H1 (cell line): ENCODE measurements around the gene ADRM1. TPM values are rescaled to one million over a fixed set of nuclear protein-coding genes. Genes with fewer than 3 reads are reported as not detected.

ENCODE experiments used
- CTCF ChIA-PET: fragments of 300-600 bp; sonication (Branson Sonifier 250); formaldehyde crosslinking; loops from one replicate; lab custom pipeline; 2021; ENCODE audit not compliant: partially characterized antibody; lab: Charles Lee
- POLR2A ChIA-PET: fragments of 300-600 bp; sonication (Branson Sonifier 250); formaldehyde crosslinking; loops from one replicate; lab custom pipeline; 2021; ENCODE audit warnings: inconsistent platforms; ENCODE audit not compliant: partially characterized antibody; lab: Charles Lee
- DNase-seq, 2 experiments: peaks; one replicate each; pipeline versions ENCODE4 v3.0.0 to v3.0.0-alpha.2; 2010 to 2022; ENCODE audit warnings: low spot score in 2 of 2, low read depth in 1 of 2, mixed read lengths in 1 of 2
- FAIRE-seq: peaks from 2 replicates; lab custom pipeline; 2011; peaks lifted over from hg19 to GRCh38; lab: Jason Lieb, UNC
- H2AFZ ChIP-seq: 2 replicates; pipeline ENCODE4 v1.8.1; 2012; ENCODE audit warnings: low read length, inconsistent platforms
- H2AK5ac ChIP-seq: 2 replicates; pipeline ENCODE4 v1.6.1; 2013; ENCODE audit warnings: low read depth, low read length
- H2BK120ac ChIP-seq: replicated peaks from 2 replicates; pipeline ENCODE3; 2013; ENCODE audit warnings: low read depth, low read length, inconsistent platforms
- H2BK12ac ChIP-seq: 2 replicates; pipeline ENCODE4 v1.6.1; 2013; ENCODE audit warnings: low read depth, low read length
- H2BK15ac ChIP-seq: 2 replicates; pipeline ENCODE4 v1.6.1; 2013; ENCODE audit warnings: low read length
- H2BK20ac ChIP-seq: 2 replicates; pipeline ENCODE4 v1.6.1; 2013; ENCODE audit warnings: low read length
- H2BK5ac ChIP-seq: 2 replicates; pipeline ENCODE4 v1.6.1; 2013; ENCODE audit warnings: low read depth, low read length
- H3K14ac ChIP-seq: 2 replicates; pipeline ENCODE4 v1.6.1; 2013; ENCODE audit warnings: inconsistent platforms; ENCODE audit not compliant: insufficient read length
- H3K18ac ChIP-seq: 2 replicates; pipeline ENCODE4 v1.6.1; 2013; ENCODE audit warnings: low read length; ENCODE audit errors: extremely low read depth
- H3K23ac ChIP-seq: 2 replicates; pipeline ENCODE4 v1.6.1; 2013; ENCODE audit warnings: inconsistent platforms; ENCODE audit not compliant: insufficient read length
- H3K23me2 ChIP-seq: 2 replicates; pipeline ENCODE4 v1.6.1; 2013; ENCODE audit warnings: low read depth, low read length
- H3K27ac ChIP-seq: 2 replicates; pipeline ENCODE4 v1.6.1; 2011; ENCODE audit warnings: low read depth, low read length, inconsistent platforms
- H3K27me3 ChIP-seq, 4 experiments: replicated peaks in 1 of 4; 1 replicate in 1 of 4; 2 replicates in 3 of 4; pipeline versions ENCODE4 v1.6.1 to v1.8.1; 2011 to 2013; ENCODE audit warnings: low read length in 3 of 4, mild to moderate bottlenecking in 3 of 4, inconsistent platforms in 2 of 4, mixed read lengths in 2 of 4, moderate library complexity in 1 of 4; ENCODE audit not compliant: control insufficient read depth in 3 of 4, insufficient read depth in 3 of 4; ENCODE audit errors: extremely low read depth in 1 of 4
- H3K36me3 ChIP-seq, 4 experiments: 2 replicates each; pipeline versions ENCODE4 v1.6.1 to v1.8.1; 2011 to 2013; ENCODE audit warnings: mild to moderate bottlenecking in 4 of 4, low read length in 3 of 4, moderate library complexity in 2 of 4, control low read depth in 1 of 4, inconsistent platforms in 1 of 4; ENCODE audit not compliant: insufficient read depth in 4 of 4, control insufficient read depth in 2 of 4
- H3K4ac ChIP-seq: replicated peaks from 2 replicates; pipeline ENCODE3; 2013; ENCODE audit warnings: low read length, low read depth, mixed read lengths, inconsistent platforms; ENCODE audit not compliant: insufficient read length
- H3K4me1 ChIP-seq, 4 experiments: replicated peaks in 1 of 4; 1 replicate in 1 of 4; 2 replicates in 3 of 4; pipeline versions ENCODE4 v1.6.1 to v1.8.1; 2011 to 2013; ENCODE audit warnings: low read length in 3 of 4, inconsistent platforms in 2 of 4, mixed read lengths in 1 of 4; ENCODE audit not compliant: insufficient read depth in 4 of 4, control insufficient read depth in 3 of 4
- H3K4me2 ChIP-seq, 2 experiments: 2 replicates each; pipeline versions ENCODE4 v1.6.1 to v1.8.1; 2011 to 2013; ENCODE audit warnings: low read depth in 2 of 2, low read length in 2 of 2, control low read depth in 1 of 2, inconsistent platforms in 1 of 2, mild to moderate bottlenecking in 1 of 2; ENCODE audit not compliant: insufficient read depth in 1 of 2
- H3K4me3 ChIP-seq, 4 experiments: fragments of 200-600, 300-600 bp in 1 of 4; sonication (generic), shearing (Covaris generic), sonication (Bioruptor Twin) in 1 of 4; 2 replicates each; pipeline versions ENCODE4 v1.5.1 to v1.8.1; 2011 to 2016; ENCODE audit warnings: low read length in 4 of 4, low read depth in 3 of 4, control low read depth in 2 of 4, inconsistent platforms in 2 of 4, mild to moderate bottlenecking in 2 of 4, mixed read lengths in 1 of 4, moderate library complexity in 1 of 4; ENCODE audit not compliant: insufficient read depth in 2 of 4; ENCODE audit errors: extremely low read depth in 1 of 4
- H3K56ac ChIP-seq: replicated peaks from 2 replicates; pipeline ENCODE3; 2013; ENCODE audit warnings: low read depth, mild to moderate bottlenecking, mixed read lengths, low read length, inconsistent platforms; ENCODE audit not compliant: insufficient read length
- H3K79me1 ChIP-seq: 2 replicates; pipeline ENCODE4 v1.6.1; 2013; ENCODE audit warnings: low read depth, low read length, control low read depth
- H3K79me2 ChIP-seq, 2 experiments: 2 replicates each; pipeline versions ENCODE4 v1.6.1 to v1.8.1; 2012 to 2013; ENCODE audit warnings: low read length in 2 of 2, mild to moderate bottlenecking in 2 of 2, inconsistent platforms in 1 of 2; ENCODE audit not compliant: insufficient read depth in 2 of 2, control insufficient read depth in 1 of 2
- H3K9ac ChIP-seq, 4 experiments: replicated peaks in 1 of 4; 1 replicate in 1 of 4; 2 replicates in 3 of 4; pipeline versions ENCODE4 v1.6.1 to v1.8.1; 2011 to 2013; ENCODE audit warnings: low read depth in 3 of 4, low read length in 3 of 4, control low read depth in 2 of 4, mild to moderate bottlenecking in 2 of 4, moderate library complexity in 2 of 4, inconsistent platforms in 1 of 4; ENCODE audit errors: extremely low read depth in 1 of 4
- H3K9me3 ChIP-seq, 2 experiments: 2 replicates each; pipeline versions ENCODE4 v1.6.1 to v1.8.1; 2012 to 2013; ENCODE audit warnings: mild to moderate bottlenecking in 2 of 2, moderate library complexity in 2 of 2, control low read depth in 1 of 2, inconsistent platforms in 1 of 2, low read depth in 1 of 2, low read length in 1 of 2, mixed read lengths in 1 of 2; ENCODE audit not compliant: insufficient read depth in 2 of 2
- H4K20me1 ChIP-seq, 2 experiments: replicated peaks in 1 of 2; 2 replicates each; pipeline versions ENCODE3 to v1.8.1; 2011 to 2013; ENCODE audit warnings: inconsistent platforms in 2 of 2, low read length in 2 of 2, mild to moderate bottlenecking in 1 of 2; ENCODE audit not compliant: insufficient read depth in 2 of 2, control insufficient read depth in 1 of 2
- H4K5ac ChIP-seq: 2 replicates; pipeline ENCODE4 v1.6.1; 2013; ENCODE audit warnings: low read length, low read depth, mixed read lengths, inconsistent platforms; ENCODE audit not compliant: insufficient read length
- H4K8ac ChIP-seq: 2 replicates; pipeline ENCODE4 v1.8.0; 2013; ENCODE audit warnings: mild to moderate bottlenecking, moderate library complexity, low read length, inconsistent platforms; ENCODE audit not compliant: insufficient read depth; ENCODE audit errors: extremely low read depth
- H4K91ac ChIP-seq: replicated peaks from 2 replicates; pipeline ENCODE3; 2013; ENCODE audit warnings: low read length, mixed read lengths, inconsistent platforms; ENCODE audit not compliant: insufficient read length
- BACH1 ChIP-seq: IDR thresholded peaks from 2 replicates; pipeline ENCODE4 v1.6.1; 2012; ENCODE audit warnings: low read length, improper control_type of control experiment
- BCL11A ChIP-seq, 2 experiments: IDR thresholded peaks; one replicate each; pipeline ENCODE4 v1.6.1; 2011; ENCODE audit warnings: low read depth in 2 of 2, low read length in 2 of 2, mild to moderate bottlenecking in 2 of 2
- NANOG ChIP-seq: IDR thresholded peaks from 2 replicates; pipeline ENCODE4 v1.6.1; 2011; ENCODE audit warnings: low read length, low read depth, mild to moderate bottlenecking, inconsistent platforms; ENCODE audit not compliant: insufficient read depth, poor library complexity, severe bottlenecking
- PHF8 ChIP-seq: fragments of 200-600 bp; sonication (generic); conservative IDR thresholded peaks from 2 replicates; pipeline ENCODE4 v1.7.1; 2012; ENCODE audit warnings: low read depth, mild to moderate bottlenecking, inconsistent platforms, low read length, moderate library complexity
- RNF2 ChIP-seq: fragments of 200-900, 300-1000 bp; sonication (generic); IDR thresholded peaks from 2 replicates; pipeline ENCODE4 v1.7.1; 2016; ENCODE audit warnings: borderline replicate concordance, low read depth, mild to moderate bottlenecking, antibody characterized with exemption, low read length; ENCODE audit not compliant: poor library complexity, severe bottlenecking; ENCODE audit errors: missing control alignments
- SIRT6 ChIP-seq: IDR thresholded peaks from one replicate; pipeline ENCODE4 v1.7.1; 2012; ENCODE audit warnings: low read length, inconsistent platforms
- WGBS, 2 experiments: shearing (Covaris generic) in 1 of 2; methylation state at CpG; one replicate each; pipeline versions ENCODE4 v1.1.6 to v1.1.7; 2013 to 2015; ENCODE audit warnings: low lambda C conversion rate in 2 of 2, mixed read lengths in 2 of 2, inconsistent platforms in 1 of 2, low coverage in 1 of 2, missing lambda C conversion rate in 1 of 2; ENCODE audit not compliant: insufficient replicate concordance in 2 of 2, insufficient coverage in 1 of 2, insufficient read length in 1 of 2; ENCODE audit errors: extremely low coverage in 1 of 2, missing lambda C conversion rate in 1 of 2; 5-methylcytosine and 5-hydroxymethylcytosine counted together
- polyA plus RNA-seq, 7 experiments: library from polyadenylated mRNA; depleted of rRNA in 3 of 7; stranded (reverse) in 5 of 7; unstranded in 2 of 7; fragments of >200 nt in 5 of 7; fragments of 200-250 nt in 2 of 7; gene quantifications; 1 replicate in 5 of 7; 2 replicates in 1 of 7; 4 replicates in 1 of 7; pipeline versions ENCODE4 v1.2.1 to v1.2.3, GENCODE V29; 2011 to 2013; ENCODE audit warnings: missing spikeins in 2 of 7, mixed read lengths in 2 of 7
- total RNA-seq: library from RNA; stranded (reverse); fragmentation: NEBNext Ultra II Directional; extraction: Animal tissue kit (Norgen Biotek cat#: 25700); gene quantifications from 2 replicates; pipeline ENCODE4 v1.2.1, GENCODE V29; 2021
- TF ChIP-seq, protein P1 (sequence below): IDR thresholded peaks from 2 replicates; pipeline ENCODE4 v1.6.1; 2012; ENCODE audit warnings: inconsistent platforms
- TF ChIP-seq, protein P2 (sequence below): IDR thresholded peaks from 2 replicates; pipeline ENCODE4 v1.6.1; 2012; ENCODE audit warnings: inconsistent platforms
- TF ChIP-seq, protein P3 (sequence below): IDR thresholded peaks from 2 replicates; pipeline ENCODE4 v1.6.1; 2012; ENCODE audit warnings: low read length, inconsistent platforms

Gene ADRM1
- total and polyA plus RNA-seq, 2 of the 8 experiments (the other 6 are each of a cell fraction or from before 2014, with no cell fraction given) = 126 to 214 TPM

DNA sequence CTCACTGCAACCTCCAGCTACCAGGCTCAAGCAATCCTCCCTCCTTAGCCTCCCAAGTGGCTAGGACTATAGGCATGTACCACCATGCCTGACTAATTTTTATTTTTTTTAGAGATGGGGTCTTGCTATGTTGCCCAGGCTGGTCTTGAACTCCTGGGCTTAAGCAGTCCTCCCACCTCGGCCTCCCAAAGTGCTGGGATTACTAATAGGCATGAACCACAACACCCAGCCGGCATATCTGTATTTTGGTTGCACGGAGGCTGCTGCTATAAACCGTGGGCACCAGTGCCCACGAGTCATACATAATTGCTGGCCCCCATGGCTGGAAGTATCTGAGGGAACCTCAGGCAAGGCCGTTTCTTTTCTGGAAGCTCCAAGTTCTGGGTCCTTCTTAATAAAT, 18.3 kb upstream of the ADRM1 start:
- Histone ChIP-seq H3K36me3 (peaks cover 8 to 35% (median 27%) of the 10 kb centered on the region in 4 experiments), H4K91ac (no peak overlapping the region), H3K4me2 (no peak overlapping the region), H3K9ac (no peak overlapping the region), H3K14ac (no peak overlapping the region), H4K5ac (no peak overlapping the region), H3K23me2 (no peaks in the 10 kb centered on the region), H3K4me1 (no peaks in the 10 kb centered on the region), H2BK15ac (no peak overlapping the region), H3K4ac (no peak overlapping the region), H2AK5ac (no peak overlapping the region), H3K18ac (no peak overlapping the region), H3K27me3 (no peaks in the 10 kb centered on the region), H4K8ac (no peak overlapping the region), H2BK20ac (no peak overlapping the region), H3K79me1 (no peaks in the 10 kb centered on the region), H3K4me3 (no peak overlapping the region), H2AFZ (no peak overlapping the region), H3K79me2 (no peaks in the 10 kb centered on the region), H2BK12ac (no peak overlapping the region), H3K9me3 (no peaks in the 10 kb centered on the region), H2BK5ac (no peak overlapping the region), H3K56ac (no peak overlapping the region), H2BK120ac (no peak overlapping the region), H4K20me1 (peaks cover 0 to 4% of the 10 kb centered on the region in 2 experiments), H3K23ac (no peak overlapping the region), H3K27ac (no peak overlapping the region)
- FAIRE-seq (no peak), DNase-seq (no peak)
- ChIA-PET POLR2A (interaction anchor here (0.9 to 1.1 kb wide), 2 partner anchors 23 to 29 kb away, joined by 3 read pairs; no protein-coding TSS in a partner anchor), CTCF (interaction anchor here (1.0 kb wide), 1 partner anchor 12 kb away, joined by 3 read pairs; no protein-coding TSS in a partner anchor)
- 92% methylated on average over 6 of the region's 6 CpGs; no CpG with 5 or more reads in 1 of the 2 experiments for WGBS, 2 experiments
- TF ChIP-seq, protein P1, sequence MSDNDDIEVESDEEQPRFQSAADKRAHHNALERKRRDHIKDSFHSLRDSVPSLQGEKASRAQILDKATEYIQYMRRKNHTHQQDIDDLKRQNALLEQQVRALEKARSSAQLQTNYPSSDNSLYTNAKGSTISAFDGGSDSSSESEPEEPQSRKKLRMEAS = no peak
- TF ChIP-seq BCL11A (IDR thresholded peaks at IDR 0.05; ENCODE audit: low read depth in 2 of 2, low read length in 2 of 2) = no peak
- TF ChIP-seq, protein P2, sequence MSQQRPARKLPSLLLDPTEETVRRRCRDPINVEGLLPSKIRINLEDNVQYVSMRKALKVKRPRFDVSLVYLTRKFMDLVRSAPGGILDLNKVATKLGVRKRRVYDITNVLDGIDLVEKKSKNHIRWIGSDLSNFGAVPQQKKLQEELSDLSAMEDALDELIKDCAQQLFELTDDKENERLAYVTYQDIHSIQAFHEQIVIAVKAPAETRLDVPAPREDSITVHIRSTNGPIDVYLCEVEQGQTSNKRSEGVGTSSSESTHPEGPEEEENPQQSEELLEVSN = no peak
- TF ChIP-seq BACH1 = no peak
- no peak for TF ChIP-seq SIRT6
- TF ChIP-seq RNF2 = no peak
- no peak for TF ChIP-seq PHF8
- TF ChIP-seq, protein P3, sequence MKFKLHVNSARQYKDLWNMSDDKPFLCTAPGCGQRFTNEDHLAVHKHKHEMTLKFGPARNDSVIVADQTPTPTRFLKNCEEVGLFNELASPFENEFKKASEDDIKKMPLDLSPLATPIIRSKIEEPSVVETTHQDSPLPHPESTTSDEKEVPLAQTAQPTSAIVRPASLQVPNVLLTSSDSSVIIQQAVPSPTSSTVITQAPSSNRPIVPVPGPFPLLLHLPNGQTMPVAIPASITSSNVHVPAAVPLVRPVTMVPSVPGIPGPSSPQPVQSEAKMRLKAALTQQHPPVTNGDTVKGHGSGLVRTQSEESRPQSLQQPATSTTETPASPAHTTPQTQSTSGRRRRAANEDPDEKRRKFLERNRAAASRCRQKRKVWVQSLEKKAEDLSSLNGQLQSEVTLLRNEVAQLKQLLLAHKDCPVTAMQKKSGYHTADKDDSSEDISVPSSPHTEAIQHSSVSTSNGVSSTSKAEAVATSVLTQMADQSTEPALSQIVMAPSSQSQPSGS = no peak
- TF ChIP-seq NANOG = no peak
